Activated naive CD4-positive, alpha-beta T cell treated with anti-CD3 and anti-CD28 coated beads for 36 hours (primary cell): Measurements from ENCODE around the gene TEDC1. TPM values are rescaled to one million over a fixed set of nuclear protein-coding genes. Genes with fewer than 3 reads are reported as not detected.

Source experiments
- CTCF ChIA-PET: fragments of 350-600 bp; sonication (Branson Sonifier 250); formaldehyde crosslinking; loops from one replicate; lab custom pipeline; 2021; ENCODE audit warnings: antibody characterized with exemption; lab: Charles Lee
- DNase-seq: peaks from one replicate; pipeline ENCODE4 v3.0.0-alpha.2; 2020
- H3K27ac Mint-ChIP-seq: one replicate; pipeline ENCODE4 v1.8.0; 2021; ENCODE audit warnings: mild to moderate bottlenecking, mixed read lengths
- H3K27me3 Mint-ChIP-seq: one replicate; pipeline ENCODE4 v1.8.0; 2021; ENCODE audit warnings: low read depth, mixed read lengths
- H3K36me3 Mint-ChIP-seq: one replicate; pipeline ENCODE4 v1.8.0; 2021; ENCODE audit warnings: low read depth, mixed read lengths
- H3K4me1 Mint-ChIP-seq: one replicate; pipeline ENCODE4 v1.8.0; 2021; ENCODE audit warnings: low read depth, mixed read lengths
- H3K4me3 Mint-ChIP-seq: one replicate; pipeline ENCODE4 v1.8.0; 2021; ENCODE audit warnings: mild to moderate bottlenecking, moderate library complexity, mixed read lengths
- H3K9me3 Mint-ChIP-seq: one replicate; pipeline ENCODE4 v1.8.0; 2021; ENCODE audit warnings: mixed read lengths
- intact Hi-C: fragments of 100-400 bp; cut with micrococcal nuclease; formaldehyde crosslinking; loops from one replicate; pipeline ENCODE4 v1.15.1; 2023
- total RNA-seq, 2 experiments: library from RNA; stranded (reverse); gene quantifications; one replicate each; pipeline ENCODE4 v1.2.3, GENCODE V29; 2021

TEDC1 gene
- total RNA-seq, 2 experiments from 2014 or later, result 27.8 to 28.6 TPM

DNA sequence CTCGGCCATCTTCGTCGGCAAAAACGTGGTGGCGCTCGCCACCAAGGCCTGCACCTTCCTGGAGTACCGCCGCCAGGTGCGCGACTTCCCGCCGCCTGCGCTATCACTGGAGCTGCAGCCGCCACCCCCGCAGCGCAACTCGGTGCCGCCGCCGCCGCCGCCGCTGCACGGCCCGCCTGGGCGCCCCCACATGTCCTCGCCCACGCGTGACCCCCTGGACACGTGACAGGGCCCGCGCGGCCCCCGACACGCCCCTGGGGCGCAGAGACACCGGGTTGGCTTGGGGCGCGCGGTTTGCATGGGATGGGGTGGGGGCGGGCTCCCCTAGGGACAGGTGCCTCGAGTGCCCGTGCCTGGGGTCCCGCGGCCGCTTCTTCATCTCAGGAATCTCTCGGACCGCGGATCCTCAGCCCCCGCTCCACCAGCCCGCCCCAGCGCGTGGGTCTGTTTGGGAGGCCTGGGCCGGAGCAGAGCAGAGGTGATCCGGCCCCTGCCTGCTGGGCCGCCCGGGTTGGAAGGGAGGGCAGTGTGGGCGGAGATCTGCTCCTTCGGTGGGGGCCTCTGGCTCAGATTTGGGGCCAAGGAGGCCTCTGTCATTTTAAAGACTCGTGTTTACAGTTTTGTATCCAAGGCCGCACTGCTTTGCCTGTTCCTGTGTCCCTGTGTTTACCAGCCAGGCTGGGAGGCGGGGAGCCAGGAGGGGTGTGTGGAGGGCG is 38.7 kb downstream of the TEDC1 start:
- peak overlapping the region; percentile 85 for H3K27ac Mint-ChIP-seq

DNA sequence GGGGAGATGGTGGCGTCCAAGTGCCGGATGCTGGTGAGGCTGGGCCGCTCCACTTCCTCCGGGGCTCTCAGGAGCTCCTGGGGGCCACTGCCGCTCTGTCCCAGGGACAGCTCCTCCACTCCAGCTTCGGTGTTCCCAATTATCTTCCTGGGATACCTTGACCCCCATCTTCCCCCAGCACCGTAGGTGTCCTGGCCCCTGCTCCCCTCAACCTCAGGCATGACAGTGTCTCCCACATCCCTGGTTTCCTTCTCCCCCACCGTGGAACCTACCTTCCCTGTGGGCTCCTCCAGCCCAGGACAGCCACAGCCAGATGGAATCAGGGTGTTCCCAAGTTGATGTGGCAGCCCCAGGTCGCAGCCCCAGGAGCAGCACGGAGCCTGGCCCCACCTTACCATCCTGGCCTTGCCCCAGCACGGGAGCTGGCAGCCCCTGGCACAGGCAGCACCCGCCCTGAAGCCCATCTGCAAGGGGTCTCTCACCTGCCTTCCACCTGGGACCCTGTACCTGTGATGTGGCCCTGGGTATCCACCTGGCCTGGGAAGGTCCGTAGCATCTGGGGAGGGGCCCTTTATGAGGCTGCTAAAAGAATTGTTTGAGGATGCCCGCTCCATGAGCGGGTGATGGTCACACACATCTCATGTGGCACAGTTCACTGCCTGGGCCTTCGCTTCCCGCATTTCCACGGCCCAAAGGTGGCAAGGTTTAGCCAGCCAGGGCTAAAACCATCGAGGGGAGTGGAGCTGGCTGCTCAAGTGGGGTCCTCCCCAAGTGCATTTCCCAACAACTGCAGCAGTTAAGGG is 39.4 kb downstream of the TEDC1 start:
- intact Hi-C loops, result no loop called here
- peaks cover 2% of the 10 kb centered on the region for H3K36me3 Mint-ChIP-seq
- no peak for DNase-seq
- peaks cover 3% of the 10 kb centered on the region for H3K27me3 Mint-ChIP-seq
- CTCF ChIA-PET, result no interaction called here
- peak overlapping the region; percentile 63 for H3K27ac Mint-ChIP-seq
- peaks cover 21% of the 10 kb centered on the region for H3K4me1 Mint-ChIP-seq
- H3K9me3 Mint-ChIP-seq, result no peaks in the 10 kb centered on the region
- peak overlapping the region; percentile 67 for H3K4me3 Mint-ChIP-seq

More for the DNA sequence above, 38.7 kb downstream of the TEDC1 start:
- Mint-ChIP-seq H3K4me1 (peaks cover 21% of the 10 kb centered on the region), H3K36me3 (peaks cover 2% of the 10 kb centered on the region), H3K27me3 (peaks cover 3% of the 10 kb centered on the region), H3K4me3 (peak overlapping the region; percentile 80), H3K9me3 (no peaks in the 10 kb centered on the region)
- CTCF ChIA-PET, result interaction anchor here (1.4 to 1.6 kb wide), 2 partner anchors 49 to 111 kb away, joined by 4 read pairs; no protein-coding TSS in a partner anchor
- peak; percentile 56 for DNase-seq
- intact Hi-C loops, result no loop called here

DNA sequence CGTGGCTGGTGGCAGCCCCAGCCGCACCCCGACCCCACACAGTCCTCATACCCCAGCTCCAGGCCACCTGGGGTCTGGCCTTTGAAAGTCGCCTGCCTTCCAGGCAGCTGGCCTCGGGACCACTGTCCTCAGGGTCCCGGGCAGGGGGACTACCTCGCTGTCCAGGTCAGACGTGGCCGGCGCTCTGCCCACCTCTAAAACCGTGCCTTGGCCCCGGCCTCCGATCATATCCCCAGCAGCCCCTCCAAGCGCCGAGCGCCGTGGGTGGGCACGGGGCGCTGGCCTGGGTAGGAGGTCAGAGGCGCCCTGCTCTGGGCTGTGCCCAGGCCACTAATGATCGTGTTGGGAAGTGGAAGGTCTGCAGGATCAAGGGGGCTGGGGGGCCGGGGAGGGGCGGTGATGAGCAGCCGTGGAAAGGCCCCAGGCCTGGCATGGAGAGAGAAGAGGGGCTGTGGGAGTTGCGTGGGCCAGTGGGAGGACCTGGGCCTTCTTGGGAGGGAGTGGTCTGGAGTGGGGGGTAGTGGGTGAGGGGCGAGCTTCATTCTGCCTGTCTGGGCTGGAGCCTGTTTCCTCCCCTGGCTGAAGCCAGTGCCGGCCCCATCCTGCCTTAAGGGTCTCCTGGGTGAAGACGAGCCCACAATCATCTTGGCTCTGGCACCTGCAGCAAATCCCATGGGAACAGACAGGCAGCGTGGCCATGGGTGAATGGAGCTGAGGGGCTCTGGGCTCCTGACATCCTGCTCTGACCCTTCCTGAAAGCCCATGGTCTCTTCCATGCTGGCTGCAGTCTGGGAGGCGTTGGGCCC is 40.2 kb downstream of the TEDC1 start:
- Mint-ChIP-seq H3K36me3 (peaks cover 2% of the 10 kb centered on the region), H3K27ac (no peak overlapping the region), H3K4me3 (peak overlapping the region; percentile 67), H3K9me3 (no peaks in the 10 kb centered on the region), H3K27me3 (no peaks in the 10 kb centered on the region), H3K4me1 (peaks cover 21% of the 10 kb centered on the region)
- intact Hi-C loops, result no loop called here
- CTCF ChIA-PET, result no interaction called here
- no peak for DNase-seq

DNA sequence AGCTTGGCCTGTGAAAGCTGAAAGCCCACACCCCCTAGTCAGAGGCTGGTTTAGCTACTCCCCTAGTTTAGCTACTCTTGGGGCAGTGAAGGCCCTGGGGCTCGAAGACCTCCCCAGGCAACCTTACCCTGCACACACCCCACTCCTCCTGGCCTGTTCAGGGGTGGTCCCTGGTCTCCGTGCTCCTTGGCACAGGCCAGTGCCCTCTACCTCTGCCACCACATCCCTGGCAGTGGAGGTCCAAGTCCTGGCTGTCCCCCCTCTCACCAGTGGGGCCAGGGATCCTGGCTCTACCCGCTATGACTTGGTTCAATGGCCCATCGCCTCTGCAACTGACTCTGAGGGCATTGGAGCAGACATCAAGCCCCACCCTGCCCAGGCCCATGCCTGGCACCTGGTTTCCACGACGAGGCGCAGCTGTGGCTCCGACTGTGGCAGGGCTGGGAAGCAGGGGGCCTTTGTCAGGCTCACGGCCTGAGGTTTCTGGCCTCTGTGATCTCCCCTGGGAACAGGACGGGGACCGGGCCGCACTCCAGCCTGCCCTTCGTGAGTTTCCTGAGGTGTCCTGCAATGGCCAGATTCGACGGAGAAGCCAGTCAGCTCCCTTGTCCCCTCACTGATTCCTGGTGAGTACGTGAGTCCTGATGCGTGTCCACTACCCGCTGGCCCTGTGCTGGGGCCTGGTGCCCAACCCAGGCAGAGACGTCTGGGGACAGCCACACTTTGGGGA is 41.0 kb downstream of the TEDC1 start:
- H3K4me3 Mint-ChIP-seq, result no peak overlapping the region
- H3K27me3 Mint-ChIP-seq, result no peaks in the 10 kb centered on the region
- H3K9me3 Mint-ChIP-seq, result no peaks in the 10 kb centered on the region
- intact Hi-C loops, result no loop called here
- CTCF ChIA-PET, result no interaction called here
- DNase-seq, result no peak
- peaks cover 2% of the 10 kb centered on the region for H3K36me3 Mint-ChIP-seq
- H3K4me1 Mint-ChIP-seq, result peaks cover 19% of the 10 kb centered on the region
- peak overlapping the region; percentile 40 for H3K27ac Mint-ChIP-seq

GRCh38 chr14:105532735-105533141 is 41.7 kb downstream of the TEDC1 start:
- Mint-ChIP-seq H3K4me1 (peaks cover 13% of the 10 kb centered on the region), H3K9me3 (no peaks in the 10 kb centered on the region), H3K36me3 (no peaks in the 10 kb centered on the region), H3K4me3 (no peak overlapping the region), H3K27me3 (no peaks in the 10 kb centered on the region), H3K27ac (no peak overlapping the region)
- intact Hi-C loops, result no loop called here
- CTCF ChIA-PET, result no interaction called here
- no peak for DNase-seq

GRCh38 chr14:105533391-105533790 is 42.3 kb downstream of the TEDC1 start:
- no peak overlapping the region for H3K4me3 Mint-ChIP-seq

GRCh38 chr14:105533811-105534498 is 42.9 kb downstream of the TEDC1 start:
- CTCF ChIA-PET, result no interaction called here
- H3K4me1 Mint-ChIP-seq, result peaks cover 9% of the 10 kb centered on the region
- no peaks in the 10 kb centered on the region for H3K9me3 Mint-ChIP-seq
- no peak overlapping the region for H3K27ac Mint-ChIP-seq
- no peaks in the 10 kb centered on the region for H3K36me3 Mint-ChIP-seq
- no peak overlapping the region for H3K4me3 Mint-ChIP-seq
- no peak for DNase-seq
- H3K27me3 Mint-ChIP-seq, result no peaks in the 10 kb centered on the region
- intact Hi-C loops, result no loop called here

More at GRCh38 chr14:105533391-105533790, 42.3 kb downstream of the TEDC1 start:
- Mint-ChIP-seq H3K27ac (no peak overlapping the region), H3K4me1 (peaks cover 11% of the 10 kb centered on the region), H3K27me3 (no peaks in the 10 kb centered on the region), H3K9me3 (no peaks in the 10 kb centered on the region), H3K36me3 (no peaks in the 10 kb centered on the region)
- intact Hi-C loops, result no loop called here
- no peak for DNase-seq
- CTCF ChIA-PET, result no interaction called here

- intact Hi-C loops, result no loop called here
- Mint-ChIP-seq H3K27ac (no peak overlapping the region), H3K9me3 (no peaks in the 10 kb centered on the region), H3K4me1 (peaks cover 9% of the 10 kb centered on the region), H3K4me3 (no peak overlapping the region), H3K27me3 (no peaks in the 10 kb centered on the region), H3K36me3 (no peaks in the 10 kb centered on the region)
- DNase-seq, result no peak
- CTCF ChIA-PET, result no interaction called here
These were observed 43.5 kb downstream of the TEDC1 start for GRCh38 chr14:105534586-105534985.

GRCh38 chr14:105536051-105536450 is 45.0 kb downstream of the TEDC1 start:
- H3K36me3 Mint-ChIP-seq, result no peaks in the 10 kb centered on the region
- DNase-seq, result no peak
- no peaks in the 10 kb centered on the region for H3K4me1 Mint-ChIP-seq
- H3K27ac Mint-ChIP-seq, result no peak overlapping the region
- no peak overlapping the region for H3K4me3 Mint-ChIP-seq
- intact Hi-C loops, result no loop called here
- H3K27me3 Mint-ChIP-seq, result no peaks in the 10 kb centered on the region
- CTCF ChIA-PET, result interaction anchor here (1.0 to 1.9 kb wide), 2 partner anchors 13 kb away, joined by 3 to 10 read pairs; no protein-coding TSS in a partner anchor
- H3K9me3 Mint-ChIP-seq, result no peaks in the 10 kb centered on the region

GRCh38 chr14:105536691-105537579 is 45.9 kb downstream of the TEDC1 start:
- Mint-ChIP-seq H3K4me3 (no peak overlapping the region), H3K27ac (no peak overlapping the region), H3K36me3 (no peaks in the 10 kb centered on the region), H3K27me3 (peaks cover 4% of the 10 kb centered on the region), H3K9me3 (no peaks in the 10 kb centered on the region), H3K4me1 (no peaks in the 10 kb centered on the region)
- intact Hi-C loops, result no loop called here
- DNase-seq, result no peak
- CTCF ChIA-PET, result interaction anchor here (0.7 to 2.2 kb wide), 4 partner anchors 12 to 133 kb away, joined by 3 to 10 read pairs (median 4); no protein-coding TSS in a partner anchor
